Trophoblast cell (in vitro differentiated cells and primary cell): ENCODE measurements around the gene TKTL1.
"Not testable (repeated sequence)": the region's sequence is repeated elsewhere in the genome, so short reads cannot be mapped to it uniquely, and the experiment has no call there.

ENCODE experiments used
- DNase-seq, 2 donors: peaks; one replicate each; pipeline ENCODE4 v3.0.0-alpha.2; 2016
- H2AFZ ChIP-seq: 2 replicates; pipeline ENCODE4 v1.6.1; 2013; ENCODE audit warnings: low read length, moderate library complexity, mild to moderate bottlenecking; ENCODE audit not compliant: insufficient read depth, poor library complexity
- H2AK5ac ChIP-seq: 2 replicates; pipeline ENCODE4 v1.6.1; 2013; ENCODE audit warnings: mild to moderate bottlenecking, low read length
- H2BK120ac ChIP-seq: 2 replicates; pipeline ENCODE4 v1.6.1; 2013; ENCODE audit warnings: low read length, mild to moderate bottlenecking, moderate library complexity; ENCODE audit not compliant: insufficient read depth, poor library complexity
- H2BK12ac ChIP-seq: 2 replicates; pipeline ENCODE4 v1.6.1; 2013; ENCODE audit warnings: mild to moderate bottlenecking, low read length, moderate library complexity
- H2BK5ac ChIP-seq: 2 replicates; pipeline ENCODE4 v1.6.1; 2013; ENCODE audit warnings: low read length, low read depth, moderate library complexity, mild to moderate bottlenecking; ENCODE audit not compliant: poor library complexity
- H3K14ac ChIP-seq: 2 replicates; pipeline ENCODE4 v1.6.1; 2013; ENCODE audit warnings: mild to moderate bottlenecking, low read length
- H3K18ac ChIP-seq: 2 replicates; pipeline ENCODE4 v1.6.1; 2013; ENCODE audit warnings: mild to moderate bottlenecking, low read length
- H3K23ac ChIP-seq: 2 replicates; pipeline ENCODE4 v1.6.1; 2013; ENCODE audit warnings: low read length
- H3K27ac ChIP-seq: 2 replicates; pipeline ENCODE4 v1.5.1; 2013; ENCODE audit warnings: low read depth, mild to moderate bottlenecking, inconsistent platforms, low read length, moderate library complexity
- H3K27me3 ChIP-seq: 2 replicates; pipeline ENCODE4 v1.6.1; 2013; ENCODE audit warnings: inconsistent platforms, mild to moderate bottlenecking, low read length, moderate library complexity; ENCODE audit not compliant: insufficient read depth
- H3K36me3 ChIP-seq, 2 experiments: 1 replicate in 1 of 2; 2 replicates in 1 of 2; pipeline ENCODE4 v1.6.1; 2013; ENCODE audit warnings: low read length in 2 of 2, mild to moderate bottlenecking in 2 of 2, moderate library complexity in 1 of 2; ENCODE audit not compliant: insufficient read depth in 2 of 2, control insufficient read depth in 1 of 2
- H3K4ac ChIP-seq: 2 replicates; pipeline ENCODE4 v1.6.1; 2013; ENCODE audit warnings: low read depth, mild to moderate bottlenecking, low read length, moderate library complexity
- H3K4me1 ChIP-seq, 2 experiments: 1 replicate in 1 of 2; 2 replicates in 1 of 2; pipeline ENCODE4 v1.6.1; 2013; ENCODE audit warnings: low read length in 2 of 2, mild to moderate bottlenecking in 2 of 2, moderate library complexity in 1 of 2; ENCODE audit not compliant: insufficient read depth in 2 of 2, control insufficient read depth in 1 of 2
- H3K4me2 ChIP-seq: 2 replicates; pipeline ENCODE4 v1.6.1; 2013; ENCODE audit warnings: inconsistent platforms, mild to moderate bottlenecking, low read length, moderate library complexity
- H3K4me3 ChIP-seq: 2 replicates; pipeline ENCODE4 v1.5.1; 2013; ENCODE audit warnings: mild to moderate bottlenecking, low read depth, low read length, inconsistent platforms
- H3K79me1 ChIP-seq: one replicate; pipeline ENCODE4 v1.6.1; 2013; ENCODE audit warnings: low read length
- H3K79me2 ChIP-seq: 2 replicates; pipeline ENCODE4 v1.6.1; 2013; ENCODE audit warnings: low read length, mild to moderate bottlenecking; ENCODE audit not compliant: control insufficient read depth, insufficient read depth, poor library complexity
- H3K9ac ChIP-seq: 2 replicates; pipeline ENCODE4 v1.6.1; 2013; ENCODE audit warnings: mild to moderate bottlenecking, low read length
- H3K9me3 ChIP-seq: 2 replicates; pipeline ENCODE4 v1.6.1; 2013; ENCODE audit warnings: low read depth, mild to moderate bottlenecking, control low read depth, inconsistent platforms, low read length; ENCODE audit not compliant: insufficient read depth
- H4K12ac ChIP-seq: 2 replicates; pipeline ENCODE4 v1.6.1; 2013; ENCODE audit warnings: low read depth, mild to moderate bottlenecking, low read length, moderate library complexity
- H4K8ac ChIP-seq: 2 replicates; pipeline ENCODE4 v1.6.1; 2013; ENCODE audit warnings: low read depth, mild to moderate bottlenecking, low read length, moderate library complexity
- H4K91ac ChIP-seq: one replicate; pipeline ENCODE4 v1.6.1; 2013; ENCODE audit warnings: low read depth, mild to moderate bottlenecking, low read length, moderate library complexity
- WGBS: extraction: QIAGEN DNeasy Blood & Tissue Kit; methylation state at CpG from one replicate; pipeline ENCODE4 v1.1.7; 2013; ENCODE audit warnings: missing lambda C conversion rate; ENCODE audit not compliant: insufficient read length, insufficient coverage; ENCODE audit errors: extremely low coverage; 5-methylcytosine and 5-hydroxymethylcytosine counted together

Gene TKTL1

DNA sequence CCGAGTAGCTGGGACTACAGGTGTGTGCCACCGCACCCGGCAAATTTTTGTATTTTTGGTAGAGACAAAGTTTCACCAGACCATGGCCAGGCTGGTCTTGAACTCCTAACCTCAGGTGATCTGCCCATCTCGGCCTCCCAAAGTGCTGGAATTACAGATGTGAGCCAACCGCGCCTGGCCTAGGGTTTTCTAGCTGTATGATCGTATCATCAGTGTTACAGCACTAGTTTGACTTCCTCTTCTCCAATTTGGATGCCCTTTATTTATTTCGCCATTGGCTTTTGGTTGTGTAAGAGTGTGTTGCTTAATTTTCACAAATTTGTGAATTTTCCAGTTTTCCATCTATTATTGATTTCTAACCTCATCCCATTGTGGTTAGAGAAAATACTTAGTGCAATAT is 5.2 kb downstream of the TKTL1 start:
- Histone ChIP-seq H3K4me2 (no peak overlapping the region), H3K4me3 (no peak overlapping the region), H3K79me2 (no peaks in the 10 kb centered on the region), H3K4me1 (no peaks in the 10 kb centered on the region), H3K4ac (no peak overlapping the region), H3K9me3 (no peaks in the 10 kb centered on the region), H4K91ac (no peak overlapping the region), H2AFZ (no peak overlapping the region), H3K79me1 (no peaks in the 10 kb centered on the region), H2BK12ac (no peak overlapping the region), H2BK120ac (no peak overlapping the region), H3K36me3 (no peaks in the 10 kb centered on the region), H3K23ac (no peak overlapping the region), H3K14ac (no peak overlapping the region), H4K8ac (no peak overlapping the region), H3K27me3 (no peaks in the 10 kb centered on the region), H2AK5ac (no peak overlapping the region), H3K27ac (no peak overlapping the region), H4K12ac (no peak overlapping the region), H2BK5ac (no peak overlapping the region), H3K9ac (no peak overlapping the region), H3K18ac (no peak overlapping the region)
- no CpG with 5 or more reads among the region's 8 CpGs for WGBS
- no peak for DNase-seq

GRCh38 chrX:154302998-154303397 is 7.4 kb downstream of the TKTL1 start:
- H4K12ac ChIP-seq, result not testable (repeated sequence)
- WGBS, result no CpG with 5 or more reads among the region's 7 CpGs

DNA sequence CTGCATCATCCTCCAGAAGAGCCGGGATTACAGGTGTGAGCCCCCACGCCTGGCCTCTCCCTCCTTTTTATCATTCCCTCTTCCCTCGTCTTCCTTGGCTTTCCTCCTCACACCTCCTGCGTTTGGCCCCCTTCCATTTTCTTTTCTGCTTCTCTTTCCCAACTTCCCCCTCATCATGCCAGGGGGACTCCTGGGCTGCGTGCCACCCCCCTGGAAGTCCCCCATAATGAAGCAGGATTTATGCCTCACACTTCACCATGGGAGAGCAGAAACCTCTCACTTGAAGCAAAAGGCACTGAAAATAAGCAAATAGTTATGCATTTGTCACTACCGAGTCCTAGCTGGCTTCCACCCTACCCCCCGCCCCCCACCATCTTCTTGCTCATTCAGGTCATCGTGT is 7.9 kb downstream of the TKTL1 start:
- no peak overlapping the region for H3K23ac ChIP-seq
- H3K27me3 ChIP-seq, result no peaks in the 10 kb centered on the region
- H3K4ac ChIP-seq, result no peak overlapping the region
- no peak overlapping the region for H3K9ac ChIP-seq
- no peaks in the 10 kb centered on the region for H3K36me3 ChIP-seq
- H3K9me3 ChIP-seq, result no peaks in the 10 kb centered on the region
- H3K27ac ChIP-seq, result no peak overlapping the region
- H3K14ac ChIP-seq, result no peak overlapping the region
- no peak overlapping the region for H4K8ac ChIP-seq
- H3K79me1 ChIP-seq, result no peaks in the 10 kb centered on the region
- no peak overlapping the region for H4K12ac ChIP-seq
- DNase-seq, result no peak
- H4K91ac ChIP-seq, result no peak overlapping the region
- H3K18ac ChIP-seq, result no peak overlapping the region
- no CpG with 5 or more reads among the region's 8 CpGs for WGBS
- no peak overlapping the region for H3K4me3 ChIP-seq
- no peaks in the 10 kb centered on the region for H3K4me1 ChIP-seq
- H2BK12ac ChIP-seq, result no peak overlapping the region
- no peak overlapping the region for H2AFZ ChIP-seq
- H3K4me2 ChIP-seq, result no peak overlapping the region
- H2BK5ac ChIP-seq, result no peak overlapping the region
- H3K79me2 ChIP-seq, result no peaks in the 10 kb centered on the region
- no peak overlapping the region for H2BK120ac ChIP-seq
- no peak overlapping the region for H2AK5ac ChIP-seq

More at GRCh38 chrX:154302998-154303397, 7.4 kb downstream of the TKTL1 start:
- H2BK120ac ChIP-seq, H3K27ac ChIP-seq, H2BK12ac ChIP-seq, H3K18ac ChIP-seq, H2AFZ ChIP-seq, H4K91ac ChIP-seq, H3K23ac ChIP-seq, H3K36me3 ChIP-seq, H3K79me2 ChIP-seq, DNase-seq, H3K14ac ChIP-seq, H3K79me1 ChIP-seq, H2AK5ac ChIP-seq, H3K4me2 ChIP-seq, H3K4me3 ChIP-seq, H3K9ac ChIP-seq, H3K27me3 ChIP-seq, H4K8ac ChIP-seq, H3K4ac ChIP-seq, H2BK5ac ChIP-seq, H3K4me1 ChIP-seq, H3K9me3 ChIP-seq: not testable (repeated sequence)

GRCh38 chrX:154304846-154305245 is 9.3 kb downstream of the TKTL1 start:
- Histone ChIP-seq H3K4me2 (no peak overlapping the region), H3K9me3 (no peaks in the 10 kb centered on the region), H2AFZ (no peak overlapping the region), H3K23ac (no peak overlapping the region), H3K4me1 (no peaks in the 10 kb centered on the region), H3K79me2 (no peaks in the 10 kb centered on the region), H2BK5ac (no peak overlapping the region), H3K27ac (no peak overlapping the region), H2BK120ac (no peak overlapping the region), H2AK5ac (no peak overlapping the region), H3K36me3 (no peaks in the 10 kb centered on the region), H3K9ac (no peak overlapping the region), H3K18ac (no peak overlapping the region), H3K14ac (no peak overlapping the region), H4K12ac (no peak overlapping the region), H3K4me3 (no peak overlapping the region), H4K91ac (no peak overlapping the region), H3K4ac (no peak overlapping the region), H2BK12ac (no peak overlapping the region), H4K8ac (no peak overlapping the region), H3K79me1 (no peaks in the 10 kb centered on the region), H3K27me3 (no peaks in the 10 kb centered on the region)
- no peak for DNase-seq
- WGBS, result no CpG with 5 or more reads among the region's 10 CpGs
